IMR-90 (cell line): ENCODE measurements around the gene PPOX. TPM values are rescaled to one million over a fixed set of nuclear protein-coding genes. Genes with fewer than 3 reads are reported as not detected.

ENCODE experiments used
- ATAC-seq: fragments of 200-7000 bp; cut with Tn5 transposase; 2 replicates; pipeline ENCODE4 v1.9.1; 2020; ENCODE audit warnings: low read depth, mild to moderate bottlenecking, moderate library complexity
- BruUV-seq: library from RNA; stranded (reverse); fragments of 400-500 nt; replicated peaks from 2 replicates; lab custom pipeline; 2021; lab: Mats Ljungman, UMichigan
- CTCF ChIA-PET: fragments of 300-600 bp; formaldehyde crosslinking; extraction: SDS; loops from one replicate; lab custom pipeline; 2021; ENCODE audit warnings: antibody characterized with exemption; lab: Yijun Ruan, JAX
- POLR2A ChIA-PET: fragments of 300-600 bp; sonication (Branson Sonifier 250); formaldehyde crosslinking; loops from one replicate; lab custom pipeline; 2022; ENCODE audit warnings: antibody characterized with exemption; ENCODE audit not compliant: unreplicated experiment; lab: Charles Lee
- DNase-seq: peaks from one replicate; pipeline ENCODE4 v3.0.0; 2013
- H2AFZ ChIP-seq: replicated peaks from 2 replicates; pipeline ENCODE3; 2013; ENCODE audit warnings: low read length, mild to moderate bottlenecking; ENCODE audit not compliant: poor library complexity
- H2AK5ac ChIP-seq: 2 replicates; pipeline ENCODE4 v1.6.1; 2013; ENCODE audit warnings: low read depth, low read length, inconsistent platforms
- H2AK9ac ChIP-seq: replicated peaks from 2 replicates; pipeline ENCODE3; 2013; ENCODE audit warnings: mild to moderate bottlenecking, low read depth, low read length, moderate library complexity; ENCODE audit not compliant: poor library complexity
- H2BK120ac ChIP-seq: 2 replicates; pipeline ENCODE4 v1.6.1; 2013; ENCODE audit warnings: low read depth, low read length, inconsistent platforms
- H2BK15ac ChIP-seq: 3 replicates; pipeline ENCODE4 v1.6.1; 2013; ENCODE audit warnings: low read depth, low read length, inconsistent platforms
- H2BK20ac ChIP-seq: 2 replicates; pipeline ENCODE4 v1.6.1; 2013; ENCODE audit warnings: low read depth, mild to moderate bottlenecking, inconsistent platforms, low read length, moderate library complexity
- H2BK5ac ChIP-seq: 2 replicates; pipeline ENCODE4 v1.6.1; 2013; ENCODE audit warnings: mild to moderate bottlenecking, low read depth, low read length, inconsistent platforms; ENCODE audit not compliant: poor library complexity, severe bottlenecking
- H3K14ac ChIP-seq: replicated peaks from 2 replicates; pipeline ENCODE4 v1.6.1; 2013; ENCODE audit warnings: low read depth, low read length, inconsistent platforms
- H3K18ac ChIP-seq: 2 replicates; pipeline ENCODE4 v1.6.1; 2013; ENCODE audit warnings: low read depth, low read length, control low read depth
- H3K23ac ChIP-seq: 2 replicates; pipeline ENCODE4 v1.6.1; 2013; ENCODE audit warnings: low read depth, low read length, inconsistent platforms
- H3K27ac ChIP-seq: 2 replicates; pipeline ENCODE4 v1.5.1; 2013; ENCODE audit warnings: mild to moderate bottlenecking, control low read depth, low read length; ENCODE audit not compliant: insufficient read depth
- H3K27me3 ChIP-seq: 2 replicates; pipeline ENCODE4 v1.6.1; 2013; ENCODE audit warnings: low read length; ENCODE audit not compliant: control insufficient read depth, insufficient read depth
- H3K36me3 ChIP-seq: 2 replicates; pipeline ENCODE4 v1.6.1; 2013; ENCODE audit warnings: low read length, mixed read lengths; ENCODE audit not compliant: control insufficient read depth, insufficient read depth
- H3K4ac ChIP-seq: 2 replicates; pipeline ENCODE4 v1.6.1; 2013; ENCODE audit warnings: low read depth, low read length, inconsistent platforms
- H3K4me1 ChIP-seq: 2 replicates; pipeline ENCODE4 v1.6.1; 2013; ENCODE audit warnings: low read length, mixed read lengths; ENCODE audit not compliant: control insufficient read depth, insufficient read depth
- H3K4me2 ChIP-seq: 2 replicates; pipeline ENCODE4 v1.6.1; 2013; ENCODE audit warnings: low read depth, mild to moderate bottlenecking, control low read depth, low read length, moderate library complexity
- H3K4me3 ChIP-seq: 2 replicates; pipeline ENCODE4 v1.5.1; 2013; ENCODE audit warnings: low read depth, mild to moderate bottlenecking, control low read depth, low read length, moderate library complexity; ENCODE audit not compliant: insufficient read depth
- H3K56ac ChIP-seq: 2 replicates; pipeline ENCODE4 v1.6.1; 2013; ENCODE audit warnings: low read length, inconsistent platforms; ENCODE audit not compliant: insufficient read depth; ENCODE audit errors: extremely low read depth
- H3K79me1 ChIP-seq, 2 experiments: 2 replicates each; pipeline ENCODE4 v1.6.1; 2013; ENCODE audit warnings: low read length in 2 of 2, inconsistent platforms in 1 of 2, low read depth in 1 of 2
- H3K9ac ChIP-seq: 2 replicates; pipeline ENCODE4 v1.6.1; 2013; ENCODE audit warnings: low read depth, low read length, control low read depth
- H3K9me1 ChIP-seq: 2 replicates; pipeline ENCODE4 v1.6.1; 2013; ENCODE audit warnings: low read length, inconsistent platforms; ENCODE audit not compliant: insufficient read depth
- H3K9me3 ChIP-seq: 2 replicates; pipeline ENCODE4 v1.6.1; 2013; ENCODE audit warnings: low read length; ENCODE audit not compliant: control insufficient read depth, insufficient read depth
- H4K20me1 ChIP-seq: 2 replicates; pipeline ENCODE4 v1.6.1; 2013; ENCODE audit warnings: low read length, inconsistent platforms; ENCODE audit not compliant: insufficient read depth
- H4K5ac ChIP-seq: 2 replicates; pipeline ENCODE4 v1.6.1; 2013; ENCODE audit warnings: mild to moderate bottlenecking, low read depth, low read length, control low read depth
- H4K8ac ChIP-seq, 2 experiments: 2 replicates each; pipeline ENCODE4 v1.6.1; 2013; ENCODE audit warnings: low read depth in 2 of 2, low read length in 2 of 2, control low read depth in 1 of 2, inconsistent platforms in 1 of 2
- H4K91ac ChIP-seq: 2 replicates; pipeline ENCODE4 v1.6.1; 2013; ENCODE audit warnings: low read depth, low read length, inconsistent platforms; ENCODE audit not compliant: insufficient read depth
- BHLHE40 ChIP-seq: fragments of 150-350 bp; IDR thresholded peaks from 2 replicates; pipeline ENCODE4 v1.6.1; 2016; ENCODE audit warnings: mild to moderate bottlenecking, low read depth, low read length
- CEBPB ChIP-seq: IDR thresholded peaks from 2 replicates; pipeline ENCODE4 v1.6.1; 2012; ENCODE audit warnings: low read depth, low read length, improper control_type of control experiment
- CHD1 ChIP-seq: IDR thresholded peaks from 2 replicates; pipeline ENCODE4 v1.6.1; 2012; ENCODE audit warnings: low read depth, low read length, improper control_type of control experiment
- MAFK ChIP-seq: IDR thresholded peaks from 2 replicates; pipeline ENCODE4 v1.6.1; 2012; ENCODE audit warnings: low read depth, low read length, improper control_type of control experiment
- MAZ ChIP-seq: IDR thresholded peaks from 2 replicates; pipeline ENCODE4 v1.6.1; 2012; ENCODE audit warnings: low read depth, mild to moderate bottlenecking, low read length, improper control_type of control experiment, moderate library complexity, borderline replicate concordance
- MXI1 ChIP-seq: IDR thresholded peaks from 2 replicates; pipeline ENCODE4 v1.6.1; 2012; ENCODE audit warnings: low read depth, mild to moderate bottlenecking, low read length, moderate library complexity, borderline replicate concordance
- NFE2L2 ChIP-seq: fragments of 150-350 bp; IDR thresholded peaks from 2 replicates; pipeline ENCODE4 v1.6.1; 2016; ENCODE audit warnings: low read depth, mild to moderate bottlenecking, low read length
- POLR2A ChIP-seq: IDR thresholded peaks from 2 replicates; pipeline ENCODE4 v1.6.1; 2012; ENCODE audit warnings: mild to moderate bottlenecking, low read depth, low read length
- RFX5 ChIP-seq: IDR thresholded peaks from 2 replicates; pipeline ENCODE4 v1.8.0; 2012; ENCODE audit warnings: low read depth, mild to moderate bottlenecking, low read length, moderate library complexity
- SMC3 ChIP-seq: fragments of 150-350 bp; IDR thresholded peaks from 2 replicates; pipeline ENCODE4 v1.6.1; 2016; ENCODE audit warnings: low read depth, mild to moderate bottlenecking, antibody characterized with exemption, low read length, moderate library complexity
- WGBS, 2 experiments: methylation state at CpG; one replicate each; pipeline versions ENCODE4 v1.1.5 to v1.1.7; 2013; ENCODE audit warnings: missing lambda C conversion rate in 2 of 2; ENCODE audit not compliant: insufficient read length in 1 of 2; ENCODE audit errors: extremely low coverage in 2 of 2; 5-methylcytosine and 5-hydroxymethylcytosine counted together
- dilution Hi-C: fragments of 300-500 bp; cut with HindIII; formaldehyde crosslinking; loops from one replicate; pipeline ENCODE4 v1.14.3; 2018; ENCODE audit warnings: low sequenced_read_pairs; ENCODE audit not compliant: unreplicated experiment
- in situ Hi-C: fragments of 300-500 bp; cut with MboI; formaldehyde crosslinking; loops from 3 replicates; pipeline ENCODE4 v1.14.3; 2019; ENCODE audit warnings: low sequenced_read_pairs, inconsistent platforms, mixed read lengths
- intact Hi-C: fragments of 100-400 bp; cut with micrococcal nuclease; formaldehyde crosslinking; loops from 2 replicates; pipeline ENCODE4 v1.10.0; 2022
- polyA plus RNA-seq, 3 experiments: library from polyadenylated mRNA; depleted of rRNA; stranded (reverse); fragments of >200 nt; gene quantifications; 2 replicates each; pipeline ENCODE4 v1.2.3, GENCODE V29; 2012; ENCODE audit warnings: low replicate concordance in 1 of 3
- total RNA-seq: library from RNA; depleted of rRNA; stranded (reverse); fragments of >200 nt; gene quantifications from 2 replicates; pipeline ENCODE4 v1.2.3, GENCODE V29; 2012
- TF ChIP-seq, protein P1 (sequence below): fragments of 150-350 bp; IDR thresholded peaks from 2 replicates; pipeline ENCODE4 v1.6.1; 2017; ENCODE audit warnings: mild to moderate bottlenecking, antibody characterized with exemption, low read length, low read depth

Gene PPOX
- total and polyA plus RNA-seq, 2 of the 4 experiments (the other 2 are of a cell fraction), result 6.1 to 14.3 TPM

DNA sequence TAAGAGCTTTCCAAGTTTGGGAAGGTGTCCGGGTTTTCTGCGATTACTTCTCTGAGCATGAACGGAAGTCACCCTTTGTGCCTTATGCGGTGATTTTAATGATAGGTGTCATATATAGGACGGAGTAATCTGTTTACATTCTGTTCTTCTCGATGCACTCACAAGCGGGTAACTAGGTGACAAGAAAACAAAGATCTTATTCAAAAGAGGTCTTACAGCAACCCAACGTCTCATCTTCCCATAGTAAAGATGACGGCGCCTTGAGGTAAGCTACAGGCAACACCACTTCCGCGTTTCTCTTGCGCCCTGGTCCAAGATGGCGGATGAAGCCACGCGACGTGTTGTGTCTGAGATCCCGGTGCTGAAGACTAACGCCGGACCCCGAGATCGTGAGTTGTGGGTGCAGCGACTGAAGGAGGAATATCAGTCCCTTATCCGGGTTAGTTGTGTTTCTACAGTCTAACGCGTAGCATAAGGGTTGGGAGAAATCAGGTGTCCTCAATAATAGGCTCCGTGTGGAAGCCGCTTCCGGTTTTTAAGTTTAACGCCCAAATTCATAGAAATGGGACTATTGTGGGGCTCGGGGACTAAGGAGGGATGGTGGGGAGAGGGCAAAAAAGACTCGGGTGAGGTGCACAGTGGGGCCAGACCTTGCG lies 12.4 kb upstream of the PPOX start, which contains the start of gene UFC1:
UFC1 (plus strand) TSS at position 297 of the 656 bp plus-strand sequence; CDS start at position 317, 20 bp downstream.
- Histone ChIP-seq H3K27me3 (no peaks in the 10 kb centered on the region), H2AK5ac (peak within 1 kb of the TSS; percentile 79), H4K91ac (peak within 1 kb of the TSS; percentile 99), H3K9me1 (peaks cover 9% of the 10 kb centered on the region), H3K4me3 (peak within 1 kb of the TSS; percentile 76), H3K27ac (peak within 1 kb of the TSS; percentile 95), H3K36me3 (peaks cover 12% of the 10 kb centered on the region), H3K9me3 (no peaks in the 10 kb centered on the region), H3K14ac (peak within 1 kb of the TSS; percentile 100), H2BK5ac (peak within 1 kb of the TSS; percentile 97), H3K4ac (peak within 1 kb of the TSS; percentile 100), H3K4me2 (peak within 1 kb of the TSS; percentile 90), H2BK15ac (peak within 1 kb of the TSS; percentile 88), H3K23ac (peak within 1 kb of the TSS; percentile 99), H2AFZ (peak within 1 kb of the TSS; percentile 98), H2AK9ac (peak within 1 kb of the TSS; percentile 97), H3K79me1 (peaks cover 10 to 23% of the 10 kb centered on the region in 2 experiments; a peak in 3 of 4 replicates), H3K4me1 (peaks cover 1% of the 10 kb centered on the region; the same call in 1 of the 2 replicates), H3K56ac (peak within 1 kb of the TSS; percentile 99), H3K9ac (peak within 1 kb of the TSS; percentile 99), H4K5ac (peak within 1 kb of the TSS; percentile 98), H4K8ac (peak within 1 kb of the TSS; percentile 63 to 100), H2BK20ac (peak within 1 kb of the TSS; percentile 95), H3K18ac (peak within 1 kb of the TSS; percentile 97), H2BK120ac (peak within 1 kb of the TSS; percentile 99), H4K20me1 (no peaks in the 10 kb centered on the region)
- POLR2A ChIA-PET, result interaction anchor here (1.3 kb wide), 1 partner anchor 13 kb away, joined by 5 read pairs; no protein-coding TSS in a partner anchor
- ATAC-seq, result peak; percentile 98
- TF ChIP-seq BHLHE40 (0 out of 2 replicates have a peak, but pooled peaks have one; percentile 10), MAFK (no peak), POLR2A (peak; percentile 93), MXI1 (peak; percentile 82; the same call in 1 of the 2 replicates), CEBPB (peak; percentile 43; the same call in 1 of the 2 replicates), SMC3 (no peak), NFE2L2 (no peak), CHD1 (no peak), RFX5 (no peak), MAZ (no peak)
- TF ChIP-seq, protein P1, sequence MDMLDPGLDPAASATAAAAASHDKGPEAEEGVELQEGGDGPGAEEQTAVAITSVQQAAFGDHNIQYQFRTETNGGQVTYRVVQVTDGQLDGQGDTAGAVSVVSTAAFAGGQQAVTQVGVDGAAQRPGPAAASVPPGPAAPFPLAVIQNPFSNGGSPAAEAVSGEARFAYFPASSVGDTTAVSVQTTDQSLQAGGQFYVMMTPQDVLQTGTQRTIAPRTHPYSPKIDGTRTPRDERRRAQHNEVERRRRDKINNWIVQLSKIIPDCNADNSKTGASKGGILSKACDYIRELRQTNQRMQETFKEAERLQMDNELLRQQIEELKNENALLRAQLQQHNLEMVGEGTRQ, result 0 out of 2 replicates have a peak, but pooled peaks have one; percentile 4
- dilution Hi-C loops (no loop called here), in situ Hi-C loops (no loop called here), intact Hi-C loops (no loop called here)
- no TSS peak for BruUV-seq
- 0% methylated on average over 9 of the region's 33 CpGs; no CpG with 5 or more reads in 1 of the 2 experiments for WGBS, 2 experiments
- DNase-seq, result peak; percentile 92
- CTCF ChIA-PET, result interaction anchor here (0.7 kb wide), 1 partner anchor 1857 kb away, joined by 3 read pairs; no protein-coding TSS in a partner anchor
